ENCODE results near the gene SHANK3.

- TF ChIP-seq, protein P1, sequence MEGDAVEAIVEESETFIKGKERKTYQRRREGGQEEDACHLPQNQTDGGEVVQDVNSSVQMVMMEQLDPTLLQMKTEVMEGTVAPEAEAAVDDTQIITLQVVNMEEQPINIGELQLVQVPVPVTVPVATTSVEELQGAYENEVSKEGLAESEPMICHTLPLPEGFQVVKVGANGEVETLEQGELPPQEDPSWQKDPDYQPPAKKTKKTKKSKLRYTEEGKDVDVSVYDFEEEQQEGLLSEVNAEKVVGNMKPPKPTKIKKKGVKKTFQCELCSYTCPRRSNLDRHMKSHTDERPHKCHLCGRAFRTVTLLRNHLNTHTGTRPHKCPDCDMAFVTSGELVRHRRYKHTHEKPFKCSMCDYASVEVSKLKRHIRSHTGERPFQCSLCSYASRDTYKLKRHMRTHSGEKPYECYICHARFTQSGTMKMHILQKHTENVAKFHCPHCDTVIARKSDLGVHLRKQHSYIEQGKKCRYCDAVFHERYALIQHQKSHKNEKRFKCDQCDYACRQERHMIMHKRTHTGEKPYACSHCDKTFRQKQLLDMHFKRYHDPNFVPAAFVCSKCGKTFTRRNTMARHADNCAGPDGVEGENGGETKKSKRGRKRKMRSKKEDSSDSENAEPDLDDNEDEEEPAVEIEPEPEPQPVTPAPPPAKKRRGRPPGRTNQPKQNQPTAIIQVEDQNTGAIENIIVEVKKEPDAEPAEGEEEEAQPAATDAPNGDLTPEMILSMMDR (IDR thresholded peaks at IDR 0.05), result no peak
- TF ChIP-seq ZFX (IDR thresholded peaks at IDR 0.05; ENCODE audit: borderline replicate concordance), result no peak
These were observed 27.9 kb downstream of the SHANK3 start for GRCh38 chr22:50700387-50701075.

All from 22Rv1 (cell line).